ENCODE measurements around the gene CYB561.
"Not testable (repeated sequence)": the region's sequence is repeated elsewhere in the genome, so short reads cannot be mapped to it uniquely, and the experiment has no call there.

The CYB561 gene

GRCh38 chr17:63478814-63479494 lies 32.8 kb upstream of the CYB561 start:
- peak; percentile 79 for DNase-seq

DNA sequence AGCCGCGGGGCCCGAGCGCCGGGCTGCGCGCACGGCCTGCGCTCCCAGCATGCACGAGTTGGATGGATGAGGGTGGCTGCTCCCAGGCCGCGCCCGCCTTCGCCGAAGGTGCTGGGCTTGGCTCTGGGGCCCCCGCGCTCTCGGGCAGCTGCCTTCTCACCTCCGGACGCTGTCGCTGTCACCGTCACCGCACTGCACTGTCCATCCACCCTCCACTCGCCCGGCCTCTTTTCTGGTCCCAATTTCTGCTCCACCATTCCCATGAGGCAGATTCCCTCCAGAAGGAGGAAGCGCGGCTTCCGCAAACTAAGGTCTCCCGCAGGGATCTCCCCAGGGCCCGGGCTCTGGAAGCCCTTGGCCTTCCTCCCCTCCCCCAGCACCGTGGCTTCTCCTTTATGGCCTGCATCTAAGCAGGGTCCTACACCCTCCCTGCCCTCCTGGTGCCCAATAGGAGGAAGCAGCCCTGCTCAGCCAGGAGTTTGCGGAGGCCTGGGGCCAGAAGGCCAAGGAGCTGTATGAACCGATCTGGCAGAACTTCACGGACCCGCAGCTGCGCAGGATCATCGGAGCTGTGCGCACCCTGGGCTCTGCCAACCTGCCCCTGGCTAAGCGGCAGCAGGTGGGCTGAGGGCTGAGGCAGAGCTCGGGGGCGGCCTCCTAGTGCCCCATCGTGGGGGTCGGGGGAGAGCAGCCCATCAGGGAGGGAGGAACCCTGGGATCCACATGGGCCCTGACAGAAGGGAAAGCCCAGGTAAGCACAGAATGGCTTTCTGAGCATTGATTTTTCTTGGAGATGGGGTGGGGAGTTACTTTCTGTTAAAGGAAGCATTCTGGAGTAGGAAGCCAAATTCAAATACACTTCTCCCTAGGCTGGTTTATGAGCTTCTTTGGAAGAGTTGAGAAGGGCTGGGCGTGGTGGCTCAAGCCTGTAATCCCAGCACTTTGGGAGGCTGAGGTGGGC lies 31.7 kb upstream of the CYB561 start:
- no peak for DNase-seq

DNA sequence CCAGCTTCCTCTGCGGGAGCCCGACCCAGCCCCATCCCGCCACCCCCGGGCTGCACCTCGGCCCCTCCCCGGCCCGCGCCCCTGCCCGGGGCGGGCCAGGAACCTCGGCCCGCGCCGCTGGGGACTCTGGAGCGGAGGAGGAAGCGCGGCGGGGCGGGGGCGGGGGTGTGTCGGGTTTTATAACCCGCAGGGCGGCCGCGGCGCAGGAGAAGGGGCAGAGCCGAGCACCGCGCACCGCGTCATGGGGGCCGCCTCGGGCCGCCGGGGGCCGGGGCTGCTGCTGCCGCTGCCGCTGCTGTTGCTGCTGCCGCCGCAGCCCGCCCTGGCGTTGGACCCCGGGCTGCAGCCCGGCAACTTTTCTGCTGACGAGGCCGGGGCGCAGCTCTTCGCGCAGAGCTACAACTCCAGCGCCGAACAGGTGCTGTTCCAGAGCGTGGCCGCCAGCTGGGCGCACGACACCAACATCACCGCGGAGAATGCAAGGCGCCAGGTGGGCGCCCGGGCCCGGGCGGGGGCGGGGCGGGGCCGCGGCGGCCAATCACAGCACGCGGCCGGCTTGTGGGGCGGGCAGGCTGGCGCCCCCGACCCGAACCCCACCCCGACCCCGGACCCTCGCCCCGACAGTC lies 30.9 kb upstream of the CYB561 start, which contains the start of gene ACE:
Gene ACE, plus strand, starts transcription at position 208 of the 626 bp plus-strand sequence. Its CDS starts 34 bp downstream, at position 242.
- DNase-seq, result peak; percentile 44

DNA sequence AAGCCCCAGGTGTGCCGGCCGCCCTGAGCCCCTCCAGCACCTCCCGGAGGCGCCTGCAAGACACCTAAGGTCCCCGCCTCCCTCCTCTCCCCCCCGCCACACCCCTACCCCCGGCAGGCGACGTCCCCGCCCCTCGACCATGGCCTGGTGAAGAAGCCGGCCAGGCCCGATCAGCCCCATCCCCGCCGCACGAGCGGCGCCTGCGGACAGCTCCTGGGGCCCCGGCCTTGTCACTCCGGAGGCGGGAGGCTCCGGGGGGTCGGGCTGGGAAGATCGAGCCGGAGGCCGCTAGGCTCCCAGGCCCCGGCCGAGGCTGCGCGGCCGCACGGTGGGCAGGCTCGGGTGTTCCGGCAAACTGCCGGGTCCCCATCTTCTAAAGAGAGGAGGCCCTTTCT lies 30.4 kb upstream of the CYB561 start:
- DNase-seq, result no peak

GRCh38 chr17:63475491-63476412 lies 29.6 kb upstream of the CYB561 start:
- no peak for DNase-seq

- DNase-seq, result no peak
These were observed 28.7 kb upstream of the CYB561 start for GRCh38 chr17:63474586-63475460.

DNA sequence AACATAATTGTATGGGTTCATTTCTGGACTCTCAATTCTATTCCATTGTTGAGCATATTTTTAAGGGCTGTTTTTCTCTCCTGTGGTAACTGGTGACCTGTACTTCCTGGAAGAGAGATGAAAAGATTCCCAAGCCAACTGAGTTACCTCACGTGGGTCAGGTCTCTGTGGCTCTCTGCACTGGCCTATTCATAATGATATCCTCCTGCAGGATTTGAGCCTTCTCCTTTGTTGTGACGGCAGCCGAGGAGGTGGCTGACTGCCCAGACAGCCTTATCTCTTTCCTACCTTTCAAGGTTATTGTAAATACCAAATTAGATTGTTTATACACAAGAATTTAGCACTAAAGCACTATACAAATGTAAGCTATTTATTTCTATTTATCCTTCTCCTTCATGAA lies 28.1 kb upstream of the CYB561 start:
- DNase-seq, result no peak

- DNase-seq, result not testable (repeated sequence)
These were observed 22.0 kb upstream of the CYB561 start for GRCh38 chr17:63468099-63468498.

- no peak for DNase-seq
These were observed 18.7 kb upstream of the CYB561 start for GRCh38 chr17:63464691-63465236.

DNA sequence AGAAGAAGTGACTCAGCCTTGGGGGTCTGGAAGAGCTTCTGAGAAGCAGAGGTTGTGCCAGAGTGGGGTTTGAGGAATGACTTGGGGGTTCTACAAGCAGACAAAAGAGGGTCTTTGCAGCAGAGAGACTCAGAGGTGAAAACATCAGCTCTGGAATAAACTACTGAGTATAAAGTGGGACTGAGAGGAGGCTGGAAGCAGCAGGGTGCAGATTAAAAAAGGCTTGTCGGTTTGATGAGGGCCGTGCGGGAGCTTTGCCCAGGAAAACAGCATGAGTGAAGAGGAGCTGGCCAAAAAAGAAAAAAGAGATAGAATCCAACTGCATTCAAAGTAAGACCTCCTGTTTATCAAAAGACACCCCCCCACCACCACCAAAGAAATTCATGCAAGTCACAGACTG lies 17.7 kb upstream of the CYB561 start:
- DNase-seq, result no peak

DNA sequence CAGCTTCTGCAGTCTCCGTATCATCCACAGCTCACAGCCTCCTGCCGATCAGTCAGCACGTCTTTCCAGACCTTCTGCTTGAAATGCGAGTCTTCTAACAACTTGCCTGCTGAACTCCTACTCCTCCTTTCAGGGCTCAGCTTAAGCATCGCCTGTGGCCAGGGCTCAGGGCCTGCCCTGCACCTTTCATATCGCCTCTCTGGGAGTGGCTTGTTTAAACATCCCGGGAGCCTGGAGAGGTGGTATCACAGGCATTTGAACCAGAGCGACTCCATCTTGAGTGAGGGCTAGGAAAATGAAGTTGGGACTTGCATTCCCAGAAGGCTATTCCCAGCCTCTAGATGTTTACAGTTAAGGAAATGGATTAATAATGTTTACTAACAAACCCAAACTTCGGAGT lies 13.9 kb upstream of the CYB561 start:
- DNase-seq, result no peak

DNA sequence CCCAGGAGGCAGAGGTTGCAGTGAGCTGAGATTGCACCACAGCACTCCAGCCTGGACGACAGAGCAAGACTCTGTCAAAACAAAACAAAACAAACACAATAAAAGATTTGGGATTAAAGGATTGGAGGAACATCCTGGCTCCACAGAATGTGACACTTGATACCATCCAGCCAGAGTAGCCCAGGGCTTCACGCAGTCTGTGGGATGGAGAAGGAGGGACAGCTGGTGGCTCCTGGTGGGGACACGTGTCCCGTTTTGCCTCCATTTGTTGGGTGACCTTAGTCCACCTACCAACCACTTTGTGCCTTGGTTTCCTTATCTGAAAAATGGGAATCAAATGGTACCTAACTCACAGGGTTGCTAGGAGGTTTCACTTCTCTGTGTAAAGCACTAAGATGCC lies 12.4 kb upstream of the CYB561 start:
- DNase-seq, result no peak

GRCh38 chr17:63455417-63455816 lies 9.3 kb upstream of the CYB561 start:
- no peak for DNase-seq

GRCh38 chr17:63454915-63455314 lies 8.8 kb upstream of the CYB561 start:
- DNase-seq, result no peak

- not testable (repeated sequence) for DNase-seq
These were observed 8.3 kb upstream of the CYB561 start for GRCh38 chr17:63454357-63454756.

DNA sequence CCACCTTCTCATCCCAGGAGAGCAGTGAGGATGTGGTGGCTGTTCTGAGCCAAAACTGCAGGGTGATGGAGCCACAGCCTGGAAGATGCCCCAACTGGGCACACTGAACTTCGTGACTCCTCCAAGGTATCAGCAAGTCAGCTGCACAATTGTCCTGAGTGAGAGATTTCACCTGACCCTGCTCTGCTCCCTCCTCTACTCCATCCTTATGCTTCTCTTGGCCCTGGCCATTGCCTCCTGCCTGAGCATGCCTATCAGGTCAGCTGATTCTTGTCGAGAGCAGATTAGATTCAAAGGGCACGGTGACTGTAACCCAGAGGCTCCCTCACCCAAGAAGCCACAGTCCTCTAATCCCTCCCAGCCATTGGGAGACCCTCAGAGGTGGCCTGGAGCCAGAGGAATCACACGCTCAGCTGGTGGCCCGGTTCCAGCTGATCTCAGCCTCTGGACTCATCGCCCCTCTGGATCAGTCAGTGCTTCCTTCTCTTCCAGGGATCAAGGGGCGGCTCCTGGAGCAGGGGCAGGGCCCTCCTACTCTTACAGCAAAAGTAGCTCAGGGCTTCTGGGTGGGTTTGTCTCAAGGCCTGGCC lies 7.0 kb upstream of the CYB561 start:
- no peak for DNase-seq

DNA sequence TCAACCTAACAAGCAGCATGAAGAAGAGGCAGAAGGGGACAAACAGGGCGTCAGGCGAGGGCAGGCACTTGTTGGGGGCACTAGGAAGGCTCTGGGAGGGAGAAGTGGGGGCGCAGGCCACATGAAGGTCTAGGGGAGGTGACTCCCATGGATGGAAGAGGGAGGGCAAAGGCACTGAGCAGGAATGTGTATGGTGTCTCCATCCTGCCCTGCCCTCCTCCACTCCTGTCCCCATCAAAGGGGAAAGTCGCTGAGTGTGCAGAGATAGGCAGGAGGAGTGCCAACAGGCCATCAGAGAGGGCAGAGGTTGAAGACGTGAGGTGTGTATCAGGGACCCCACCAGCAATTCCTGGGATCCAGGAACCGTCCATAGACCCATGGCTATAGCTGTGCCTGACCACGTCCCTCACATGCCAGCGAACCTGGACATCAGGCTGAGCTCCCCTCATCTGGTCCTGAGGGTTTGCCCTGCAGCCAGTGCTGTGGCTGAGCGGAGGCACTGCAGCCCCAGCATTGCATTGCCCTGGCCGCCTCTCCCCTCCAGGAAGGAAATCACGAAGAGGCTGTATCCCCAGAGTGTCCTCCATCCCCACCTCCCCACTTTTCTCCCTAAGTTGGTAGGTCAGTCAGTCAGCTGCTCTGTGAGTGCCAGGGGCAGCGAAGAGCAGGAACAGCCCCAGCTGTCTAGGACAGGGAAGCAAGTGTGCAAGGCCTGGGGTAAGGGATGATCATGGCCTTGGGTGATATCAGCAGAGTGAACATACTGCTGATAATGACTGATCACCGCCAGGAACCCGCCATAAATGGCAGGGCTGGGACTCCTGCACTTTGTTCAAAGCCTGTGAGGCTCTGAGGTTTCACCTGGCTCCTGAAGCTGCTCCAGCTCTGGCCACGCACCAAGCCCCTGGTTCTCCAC lies 6.2 kb upstream of the CYB561 start:
- DNase-seq, result no peak

- DNase-seq, result no peak
These were observed 5.0 kb upstream of the CYB561 start for GRCh38 chr17:63451150-63451549.

DNA sequence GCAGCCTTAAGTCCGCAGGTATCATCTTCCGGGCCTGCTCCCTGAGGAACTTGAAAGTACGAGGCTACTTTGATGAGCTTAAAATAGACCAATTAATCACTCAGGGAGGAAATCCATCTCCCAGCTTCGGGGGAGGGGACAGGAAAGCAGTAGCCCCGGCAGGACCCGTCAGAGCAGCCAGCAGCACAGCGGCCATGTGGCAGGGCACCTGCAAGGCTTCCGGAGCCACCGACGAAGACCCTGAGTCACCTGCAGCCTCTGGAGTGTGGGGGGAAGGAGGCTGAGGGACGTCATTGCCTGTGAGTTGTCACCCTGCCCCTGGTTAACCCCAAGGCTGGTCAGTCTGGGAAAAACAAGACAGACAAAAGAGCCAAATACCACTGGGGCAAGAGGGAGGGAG lies 4.4 kb upstream of the CYB561 start:
- DNase-seq, result no peak

DNA sequence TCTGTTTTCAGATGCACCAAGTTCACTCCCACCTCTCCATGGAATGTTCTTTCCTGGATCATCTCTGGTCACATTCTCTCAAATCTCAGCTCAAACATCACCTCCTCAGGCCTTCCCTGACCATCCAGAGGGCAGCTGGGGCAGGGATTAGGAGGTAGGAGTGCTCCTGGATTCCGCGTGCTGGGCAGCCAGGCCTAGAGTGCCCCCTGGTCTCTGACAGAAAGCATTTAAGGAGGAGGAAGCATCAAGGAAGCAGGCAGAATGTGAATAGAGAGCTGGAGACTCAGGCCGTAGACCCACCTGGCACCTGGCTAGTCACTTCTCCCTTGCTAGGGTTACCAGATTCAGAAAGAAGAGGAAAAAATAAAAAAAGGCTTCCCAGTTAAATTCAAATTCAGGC lies 2.5 kb upstream of the CYB561 start:
- DNase-seq, result no peak
